ENCODE results near the gene BDH1.

The BDH1 gene

GRCh38 chr3:197510642-197511018 lies 45.1 kb downstream of the BDH1 start:
- no peak overlapping the region for H3K4me3 ChIP-seq (ENCODE audit: low read depth, low read length)
- no peak for TF ChIP-seq CTCF (IDR thresholded peaks at IDR 0.05; ENCODE audit: low read depth, low read length)
- TF ChIP-seq POLR2A (IDR thresholded peaks at IDR 0.05; ENCODE audit: extremely low read depth, insufficient read length) = no peak
- TF ChIP-seq MYC (IDR thresholded peaks at IDR 0.05; ENCODE audit: low read depth, low read length) = no peak
- no peak for TF ChIP-seq MAX (IDR thresholded peaks at IDR 0.05; ENCODE audit: low read depth, low read length)
- no peak for DNase-seq (ENCODE audit: low read depth)

- TF ChIP-seq POLR2A (IDR thresholded peaks at IDR 0.05; ENCODE audit: extremely low read depth, insufficient read length) (no peak), MYC (IDR thresholded peaks at IDR 0.05; ENCODE audit: low read depth, low read length) (no peak), CTCF (IDR thresholded peaks at IDR 0.05; ENCODE audit: low read depth, low read length) (no peak), MAX (IDR thresholded peaks at IDR 0.05; ENCODE audit: low read depth, low read length) (no peak)
- no peak for DNase-seq (ENCODE audit: low read depth)
- no peak overlapping the region for H3K4me3 ChIP-seq (ENCODE audit: low read depth, low read length)
Measured at GRCh38 chr3:197508924-197509775, 46.6 kb downstream of the BDH1 start.

- TF ChIP-seq CTCF (IDR thresholded peaks at IDR 0.05; ENCODE audit: low read depth, low read length) (no peak), MYC (IDR thresholded peaks at IDR 0.05; ENCODE audit: low read depth, low read length) (no peak), MAX (IDR thresholded peaks at IDR 0.05; ENCODE audit: low read depth, low read length) (no peak), POLR2A (IDR thresholded peaks at IDR 0.05; ENCODE audit: extremely low read depth, insufficient read length) (no peak)
- no peak overlapping the region for H3K4me3 ChIP-seq (ENCODE audit: low read depth, low read length)
- no peak for DNase-seq (ENCODE audit: low read depth)
Measured at GRCh38 chr3:197508461-197508860, 47.3 kb downstream of the BDH1 start.

GRCh38 chr3:197508051-197508451 lies 47.7 kb downstream of the BDH1 start:
- no peak for DNase-seq (ENCODE audit: low read depth)
- H3K4me3 ChIP-seq (ENCODE audit: low read depth, low read length) = no peak overlapping the region
- TF ChIP-seq CTCF (IDR thresholded peaks at IDR 0.05; ENCODE audit: low read depth, low read length) = no peak
- TF ChIP-seq MYC (IDR thresholded peaks at IDR 0.05; ENCODE audit: low read depth, low read length) = no peak
- TF ChIP-seq MAX (IDR thresholded peaks at IDR 0.05; ENCODE audit: low read depth, low read length) = no peak
- no peak for TF ChIP-seq POLR2A (IDR thresholded peaks at IDR 0.05; ENCODE audit: extremely low read depth, insufficient read length)

GRCh38 chr3:197507541-197507940 lies 48.2 kb downstream of the BDH1 start:
- H3K4me3 ChIP-seq (ENCODE audit: low read depth, low read length) = no peak overlapping the region
- no peak for DNase-seq (ENCODE audit: low read depth)
- TF ChIP-seq MAX (IDR thresholded peaks at IDR 0.05; ENCODE audit: low read depth, low read length) = no peak
- no peak for TF ChIP-seq POLR2A (IDR thresholded peaks at IDR 0.05; ENCODE audit: extremely low read depth, insufficient read length)
- no peak for TF ChIP-seq MYC (IDR thresholded peaks at IDR 0.05; ENCODE audit: low read depth, low read length)
- TF ChIP-seq CTCF (IDR thresholded peaks at IDR 0.05; ENCODE audit: low read depth, low read length) = no peak
